Liver (tissue), 3 donors: ENCODE data around the gene SAMD5.

ENCODE experiments used
- EGR1 ChIP-seq, 2 donors: IDR thresholded peaks; 2 replicates each; pipeline ENCODE4 v1.6.1; 2016 to 2018; ENCODE audit warnings: antibody characterized with exemption in 2 of 2, low read depth in 2 of 2
- JUND ChIP-seq, 2 donors: IDR thresholded peaks; 2 replicates each; pipeline ENCODE4 v1.6.1; 2016; ENCODE audit warnings: antibody characterized with exemption in 2 of 2
- TAF1 ChIP-seq: conservative IDR thresholded peaks from 2 replicates; pipeline ENCODE4 v1.6.1; 2016; ENCODE audit warnings: antibody characterized with exemption, mild to moderate bottlenecking
- TF ChIP-seq, protein P1 (sequence below): fragments of 150-350 bp; IDR thresholded peaks from 2 replicates; pipeline ENCODE4 v1.5.1; 2017; ENCODE audit warnings: improper control_type of control experiment, low read depth, low read length; ENCODE audit not compliant: missing input control
- TF ChIP-seq, protein P2 (sequence below): IDR thresholded peaks from 2 replicates; pipeline ENCODE4 v1.6.1; 2016; ENCODE audit warnings: antibody characterized with exemption, mild to moderate bottlenecking
- TF ChIP-seq, protein P3 (sequence below): IDR thresholded peaks from 2 replicates; pipeline ENCODE4 v1.6.1; 2016; ENCODE audit warnings: antibody characterized with exemption
- donor health status: healthy.
- donor health status: healthy.

DNA sequence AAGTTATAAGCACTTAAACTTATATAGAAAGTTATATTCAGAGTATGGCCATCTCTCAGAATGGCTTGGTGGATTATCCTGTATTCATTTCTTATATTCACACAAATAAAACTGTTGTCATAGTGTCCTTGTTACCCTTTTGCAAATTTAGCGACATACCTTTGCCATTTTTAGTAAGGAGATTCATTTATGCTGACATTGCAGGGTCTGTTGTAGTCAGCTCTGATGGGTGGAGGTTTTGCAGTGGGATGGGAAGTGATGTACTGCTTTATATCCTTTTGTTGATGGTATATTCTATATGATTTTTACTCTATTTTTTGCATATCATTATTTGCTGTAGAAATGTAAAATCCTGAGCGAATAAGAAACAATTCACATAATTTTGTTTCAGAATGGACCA lies 35.9 kb downstream of the SAMD5 start:
- TF ChIP-seq, protein P1, sequence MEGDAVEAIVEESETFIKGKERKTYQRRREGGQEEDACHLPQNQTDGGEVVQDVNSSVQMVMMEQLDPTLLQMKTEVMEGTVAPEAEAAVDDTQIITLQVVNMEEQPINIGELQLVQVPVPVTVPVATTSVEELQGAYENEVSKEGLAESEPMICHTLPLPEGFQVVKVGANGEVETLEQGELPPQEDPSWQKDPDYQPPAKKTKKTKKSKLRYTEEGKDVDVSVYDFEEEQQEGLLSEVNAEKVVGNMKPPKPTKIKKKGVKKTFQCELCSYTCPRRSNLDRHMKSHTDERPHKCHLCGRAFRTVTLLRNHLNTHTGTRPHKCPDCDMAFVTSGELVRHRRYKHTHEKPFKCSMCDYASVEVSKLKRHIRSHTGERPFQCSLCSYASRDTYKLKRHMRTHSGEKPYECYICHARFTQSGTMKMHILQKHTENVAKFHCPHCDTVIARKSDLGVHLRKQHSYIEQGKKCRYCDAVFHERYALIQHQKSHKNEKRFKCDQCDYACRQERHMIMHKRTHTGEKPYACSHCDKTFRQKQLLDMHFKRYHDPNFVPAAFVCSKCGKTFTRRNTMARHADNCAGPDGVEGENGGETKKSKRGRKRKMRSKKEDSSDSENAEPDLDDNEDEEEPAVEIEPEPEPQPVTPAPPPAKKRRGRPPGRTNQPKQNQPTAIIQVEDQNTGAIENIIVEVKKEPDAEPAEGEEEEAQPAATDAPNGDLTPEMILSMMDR = no peak
- no peak for TF ChIP-seq TAF1
- TF ChIP-seq, protein P2, sequence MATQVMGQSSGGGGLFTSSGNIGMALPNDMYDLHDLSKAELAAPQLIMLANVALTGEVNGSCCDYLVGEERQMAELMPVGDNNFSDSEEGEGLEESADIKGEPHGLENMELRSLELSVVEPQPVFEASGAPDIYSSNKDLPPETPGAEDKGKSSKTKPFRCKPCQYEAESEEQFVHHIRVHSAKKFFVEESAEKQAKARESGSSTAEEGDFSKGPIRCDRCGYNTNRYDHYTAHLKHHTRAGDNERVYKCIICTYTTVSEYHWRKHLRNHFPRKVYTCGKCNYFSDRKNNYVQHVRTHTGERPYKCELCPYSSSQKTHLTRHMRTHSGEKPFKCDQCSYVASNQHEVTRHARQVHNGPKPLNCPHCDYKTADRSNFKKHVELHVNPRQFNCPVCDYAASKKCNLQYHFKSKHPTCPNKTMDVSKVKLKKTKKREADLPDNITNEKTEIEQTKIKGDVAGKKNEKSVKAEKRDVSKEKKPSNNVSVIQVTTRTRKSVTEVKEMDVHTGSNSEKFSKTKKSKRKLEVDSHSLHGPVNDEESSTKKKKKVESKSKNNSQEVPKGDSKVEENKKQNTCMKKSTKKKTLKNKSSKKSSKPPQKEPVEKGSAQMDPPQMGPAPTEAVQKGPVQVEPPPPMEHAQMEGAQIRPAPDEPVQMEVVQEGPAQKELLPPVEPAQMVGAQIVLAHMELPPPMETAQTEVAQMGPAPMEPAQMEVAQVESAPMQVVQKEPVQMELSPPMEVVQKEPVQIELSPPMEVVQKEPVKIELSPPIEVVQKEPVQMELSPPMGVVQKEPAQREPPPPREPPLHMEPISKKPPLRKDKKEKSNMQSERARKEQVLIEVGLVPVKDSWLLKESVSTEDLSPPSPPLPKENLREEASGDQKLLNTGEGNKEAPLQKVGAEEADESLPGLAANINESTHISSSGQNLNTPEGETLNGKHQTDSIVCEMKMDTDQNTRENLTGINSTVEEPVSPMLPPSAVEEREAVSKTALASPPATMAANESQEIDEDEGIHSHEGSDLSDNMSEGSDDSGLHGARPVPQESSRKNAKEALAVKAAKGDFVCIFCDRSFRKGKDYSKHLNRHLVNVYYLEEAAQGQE = no peak
- no peak for TF ChIP-seq JUND (IDR thresholded peaks at IDR 0.05)
- TF ChIP-seq, protein P3, sequence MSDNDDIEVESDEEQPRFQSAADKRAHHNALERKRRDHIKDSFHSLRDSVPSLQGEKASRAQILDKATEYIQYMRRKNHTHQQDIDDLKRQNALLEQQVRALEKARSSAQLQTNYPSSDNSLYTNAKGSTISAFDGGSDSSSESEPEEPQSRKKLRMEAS = no peak
- TF ChIP-seq EGR1 (IDR thresholded peaks at IDR 0.05; ENCODE audit: low read depth in 2 of 2) = no peak
